Dermis blood vessel endothelial cell (primary cell): ENCODE data around the gene MCL1. TPM values are rescaled to one million over a fixed set of nuclear protein-coding genes. Genes with fewer than 3 reads are reported as not detected.
"Not testable (repeated sequence)": the region's sequence is repeated elsewhere in the genome, so short reads cannot be mapped to it uniquely, and the experiment has no call there.

Experiments
- DNase-seq: peaks from one replicate; pipeline ENCODE4 v3.0.0; 2010
- total RNA-seq: library from RNA; depleted of rRNA; stranded (reverse); fragments of >200 nt; gene quantifications from 2 replicates; pipeline ENCODE4 v1.2.3, GENCODE V29; 2014

The MCL1 gene
- total RNA-seq = 223 and 316 TPM in 2 replicates

DNA sequence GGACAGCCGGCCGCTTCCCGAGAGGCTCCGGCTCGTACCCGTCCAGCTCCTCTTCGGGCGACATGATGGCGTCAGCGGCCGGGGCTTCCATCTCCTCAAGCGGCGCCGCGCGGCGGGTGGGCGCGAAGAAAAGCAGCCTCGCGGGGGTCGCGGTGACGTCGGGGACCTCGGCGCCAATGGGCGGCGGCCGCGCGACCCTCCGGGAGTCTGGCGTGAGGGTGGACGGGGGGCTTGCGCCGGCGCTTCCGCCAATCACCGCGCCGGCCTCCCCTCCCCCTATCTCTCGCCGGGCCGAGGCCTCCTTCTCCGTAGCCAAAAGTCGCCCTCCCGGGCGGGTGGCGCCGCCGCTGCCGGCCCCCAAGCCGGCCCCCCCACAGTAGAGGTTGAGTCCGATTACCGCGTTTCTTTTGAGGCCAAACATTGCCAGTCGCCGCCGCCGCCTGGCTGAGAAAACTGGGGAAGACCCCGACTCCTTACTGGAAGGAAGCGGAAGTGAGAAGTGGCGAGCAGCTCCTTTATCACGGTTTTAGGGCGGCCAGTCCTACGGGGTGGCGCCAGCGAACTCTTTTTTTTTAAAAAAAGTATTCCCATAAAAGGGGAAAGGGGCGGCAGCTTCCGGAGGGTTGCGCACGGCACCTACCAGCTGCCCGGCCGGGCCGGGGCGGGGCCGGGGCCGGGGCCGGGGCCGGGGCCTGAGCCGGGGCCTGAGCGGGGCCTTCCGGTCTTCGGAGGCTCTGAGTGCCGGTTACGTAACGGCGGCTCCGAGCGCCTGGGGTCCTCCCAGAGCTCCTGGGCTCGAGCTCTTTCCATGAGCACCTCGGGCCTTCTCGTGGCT lies at the start of gene MCL1:
Gene MCL1 (minus strand): TSS at position 501 of the 835 bp plus-strand sequence. CDS start 80 bp downstream, at position 421.
- peak; percentile 95 for DNase-seq

DNA sequence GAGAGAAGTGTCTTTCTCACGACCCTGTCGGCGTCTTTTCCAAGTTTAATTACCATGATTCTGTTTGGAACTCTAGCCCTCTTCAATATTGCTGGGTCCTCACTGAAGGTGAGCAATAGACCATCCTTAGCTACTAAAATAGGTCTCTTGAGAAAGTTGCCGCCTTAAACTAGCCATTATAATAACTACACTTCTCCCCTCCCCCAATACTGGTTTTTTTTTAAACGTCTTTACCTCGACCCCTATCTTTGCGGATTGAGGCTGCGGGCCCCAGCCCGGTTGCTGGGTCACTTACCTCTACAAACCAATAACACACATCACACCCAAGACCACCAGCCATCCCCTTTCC lies 49.3 kb upstream of the MCL1 start:
- DNase-seq = no peak

- DNase-seq = no peak
Measured at GRCh38 chr1:150627826-150628410, 48.5 kb upstream of the MCL1 start.

- DNase-seq = no peak
Measured at GRCh38 chr1:150626150-150626549, 46.7 kb upstream of the MCL1 start.

DNA sequence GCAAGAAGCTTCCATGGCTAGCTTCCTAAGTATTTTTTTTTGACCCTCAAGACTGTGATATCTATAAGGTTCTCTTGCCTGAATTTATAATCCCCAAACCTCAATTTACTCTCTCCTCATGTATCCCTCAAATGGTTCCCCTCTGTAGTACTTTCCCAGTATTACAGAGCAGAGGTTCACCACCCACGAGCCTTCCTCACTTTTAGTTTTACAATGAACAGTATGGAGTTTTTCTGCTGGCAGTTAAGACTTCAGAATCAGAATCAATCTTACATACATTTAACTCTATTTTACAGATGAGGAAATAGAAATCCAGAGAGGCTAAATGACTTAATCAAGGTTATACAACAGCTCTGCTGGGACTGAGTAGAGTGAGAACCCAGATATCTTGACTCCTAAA lies 45.1 kb upstream of the MCL1 start:
- DNase-seq = not testable (repeated sequence)

GRCh38 chr1:150624134-150624533 lies 44.7 kb upstream of the MCL1 start:
- DNase-seq = not testable (repeated sequence)

GRCh38 chr1:150622303-150622975 lies 43.0 kb upstream of the MCL1 start:
- DNase-seq = peak; percentile 59

DNA sequence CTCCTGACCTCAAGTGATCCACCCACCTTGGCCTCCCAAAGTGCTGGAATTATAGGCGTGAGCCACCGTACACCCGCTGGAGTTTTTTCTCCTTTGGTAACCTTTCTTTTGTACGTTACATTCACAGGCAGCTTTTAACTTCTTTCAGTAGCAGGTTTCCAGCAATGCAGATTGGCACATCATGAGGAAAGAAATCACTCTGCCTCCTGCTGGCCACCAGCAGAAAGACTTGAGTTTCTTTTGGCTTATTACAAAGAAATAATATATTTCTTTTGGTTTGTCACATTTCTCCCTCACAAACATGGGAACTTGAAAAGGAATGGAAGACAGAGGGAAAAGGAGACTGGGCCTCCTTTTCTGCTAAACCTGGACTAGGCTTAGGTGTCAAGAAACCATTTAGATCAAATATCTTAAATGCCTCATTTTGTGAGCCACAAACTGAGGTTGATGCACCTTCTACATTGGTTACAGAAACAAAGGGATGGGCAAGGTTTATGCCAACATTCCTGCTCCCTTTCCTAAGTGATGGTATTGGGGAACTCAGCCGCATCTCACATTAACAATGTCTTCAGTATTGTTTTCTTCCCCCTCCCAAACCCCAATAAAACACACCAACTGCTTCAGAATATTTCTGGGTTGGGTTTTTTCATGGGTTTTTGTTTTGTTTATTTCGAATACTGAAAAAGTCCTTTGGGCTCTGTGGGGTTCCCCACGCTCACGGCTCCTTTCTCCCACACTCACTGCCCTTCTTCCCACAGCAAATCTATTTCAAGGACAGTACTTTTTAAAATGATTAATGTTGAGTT lies 42.3 kb upstream of the MCL1 start:
- peak; percentile 87 for DNase-seq

GRCh38 chr1:150620919-150621318 lies 41.5 kb upstream of the MCL1 start:
- DNase-seq = no peak

- peak; percentile 84 for DNase-seq
Measured at GRCh38 chr1:150619576-150620509, 40.4 kb upstream of the MCL1 start.

DNA sequence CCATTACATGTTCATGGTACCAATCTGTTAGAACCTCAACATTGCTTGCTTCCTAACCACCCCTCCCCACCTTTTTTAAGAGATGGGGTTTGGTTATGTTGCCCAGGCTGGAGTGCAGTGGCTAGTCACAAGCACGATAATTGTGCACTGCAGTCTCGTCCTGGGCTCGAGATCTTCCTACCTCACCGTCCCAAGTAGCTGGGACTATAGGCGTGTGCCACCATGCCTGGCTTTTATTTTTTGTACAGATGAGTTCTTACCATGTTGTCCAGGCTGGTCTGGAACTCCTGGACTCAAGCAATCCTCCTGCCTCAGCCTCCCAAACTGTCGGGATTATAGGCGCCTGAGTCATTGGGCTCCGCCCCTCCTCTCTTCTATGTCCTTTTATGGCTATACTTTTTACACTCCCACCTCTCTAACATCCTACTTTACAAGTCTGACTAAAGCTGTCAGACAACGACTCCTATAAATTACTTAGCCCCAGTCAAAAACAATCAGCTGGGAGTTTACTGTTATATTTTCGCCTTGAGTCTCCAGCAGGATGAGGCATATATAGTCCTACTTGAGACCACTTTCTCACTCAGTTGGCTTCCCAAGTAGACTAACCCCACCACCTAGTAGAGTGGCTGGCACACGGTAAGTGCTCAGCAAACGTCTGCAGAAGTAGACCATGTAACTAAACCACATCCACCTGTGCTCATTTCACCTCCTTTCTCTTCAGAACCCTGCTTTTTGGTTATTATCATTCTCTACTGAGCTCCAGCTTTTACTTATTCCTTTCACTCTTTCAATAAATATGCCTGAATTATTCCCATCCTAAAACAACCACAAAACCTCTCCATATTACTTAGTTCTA lies 36.2 kb upstream of the MCL1 start:
- DNase-seq = peak; percentile 29

- peak; percentile 97 for DNase-seq
Measured at GRCh38 chr1:150613061-150613920, 33.9 kb upstream of the MCL1 start.

GRCh38 chr1:150612014-150612345 lies 32.6 kb upstream of the MCL1 start:
- DNase-seq = no peak

DNA sequence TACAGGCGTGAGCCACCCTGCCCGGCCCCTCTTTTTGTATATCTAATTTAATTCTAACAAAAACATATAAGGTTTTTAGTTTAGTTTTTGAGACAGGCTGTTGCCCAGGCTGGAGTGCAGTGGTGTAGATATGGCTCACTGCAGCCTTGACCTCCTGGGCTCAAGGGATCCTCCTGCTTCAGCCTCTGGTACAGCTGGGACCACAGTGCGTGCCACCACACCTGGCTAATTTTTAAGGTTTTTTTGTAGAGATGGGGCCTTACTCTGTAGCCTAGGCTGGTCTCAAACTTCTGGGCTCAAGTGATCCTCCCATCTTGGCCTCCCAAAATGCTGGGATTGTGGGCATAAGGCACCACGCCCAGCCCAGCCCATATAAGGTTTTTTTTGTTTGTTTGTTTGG lies 31.2 kb upstream of the MCL1 start:
- no peak for DNase-seq

GRCh38 chr1:150609732-150610131 lies 30.3 kb upstream of the MCL1 start:
- DNase-seq = peak; percentile 51

- no peak for DNase-seq
Measured at GRCh38 chr1:150606463-150607142, 27.2 kb upstream of the MCL1 start.

GRCh38 chr1:150605451-150605731 lies 26.0 kb upstream of the MCL1 start:
- not testable (repeated sequence) for DNase-seq

- DNase-seq = no peak
Measured at GRCh38 chr1:150604226-150604588, 24.8 kb upstream of the MCL1 start.

DNA sequence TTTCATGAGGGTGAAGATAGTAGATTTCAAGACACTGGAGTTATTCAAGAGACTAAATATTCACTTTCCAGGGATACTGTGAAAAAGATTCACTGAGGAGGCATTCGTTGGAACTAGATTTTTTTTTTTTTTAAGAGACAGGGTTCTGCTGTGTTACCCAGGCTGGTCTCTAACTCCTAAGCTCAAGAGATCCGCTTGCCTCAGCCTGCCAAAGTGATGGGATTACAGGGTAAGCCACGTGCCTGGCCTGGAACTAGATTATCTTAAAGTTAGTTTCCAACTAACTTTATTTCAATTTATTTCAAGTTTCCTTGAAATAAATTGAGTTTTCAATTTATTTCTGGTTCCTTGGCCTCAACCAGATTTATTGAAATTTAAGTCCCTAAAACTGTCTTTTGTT lies 24.3 kb upstream of the MCL1 start:
- no peak for DNase-seq

DNA sequence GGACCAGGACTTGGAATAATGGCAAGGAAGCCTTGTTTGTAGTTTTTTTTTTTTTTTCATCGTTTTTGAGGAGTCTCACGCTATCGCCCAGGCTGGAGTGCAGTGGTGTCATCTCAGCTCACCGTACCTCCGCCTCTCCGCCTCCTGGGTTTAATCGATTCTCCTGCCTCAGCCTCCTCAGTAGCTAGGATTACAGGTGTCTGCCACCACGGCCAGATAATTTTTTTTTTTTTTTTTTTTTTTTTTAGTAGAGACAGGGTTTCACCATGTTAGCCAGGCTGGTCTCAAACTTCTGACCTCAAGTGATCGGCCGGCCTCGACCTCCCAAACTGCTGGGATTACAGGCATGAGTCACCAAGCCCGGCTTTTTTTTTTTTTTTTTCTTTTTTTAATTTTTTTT lies 23.0 kb upstream of the MCL1 start:
- not testable (repeated sequence) for DNase-seq
